ENCODE results near the gene WDR26. TPM values are rescaled to one million over a fixed set of nuclear protein-coding genes. Genes with fewer than 3 reads are reported as not detected.

Gene WDR26
- total and polyA plus RNA-seq, 2 of the 4 experiments (the other 2 are of a cell fraction): 23.8 to 46.4 TPM

DNA sequence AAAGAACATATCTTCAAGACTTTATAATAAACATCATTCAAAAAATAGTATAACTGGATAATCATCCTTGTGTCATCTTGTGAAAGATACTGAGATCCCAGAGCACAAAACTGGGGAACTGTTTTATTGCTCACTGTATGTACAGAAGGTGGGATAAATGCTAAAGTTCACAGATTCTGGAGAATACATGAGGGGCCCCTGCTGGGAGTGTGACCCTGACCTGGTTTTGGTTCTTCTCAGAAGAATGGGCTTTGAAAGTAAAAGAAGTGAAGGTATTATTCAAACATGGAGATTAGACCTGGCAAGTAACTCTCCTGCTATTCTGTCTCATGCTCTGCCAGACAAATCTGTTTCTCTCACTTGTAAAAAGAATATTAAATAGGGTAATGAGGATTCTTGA is 14.5 kb downstream of the WDR26 start:
- ATAC-seq (ENCODE audit: low read depth) (no peak), DNase-seq (no peak)
- no peak overlapping the region for H3K4me2 ChIP-seq (ENCODE audit: low read depth, low read length)
- no peak overlapping the region for H3K9ac ChIP-seq (ENCODE audit: low read depth, low read length)
- no peak overlapping the region for H3K18ac ChIP-seq (ENCODE audit: low read depth, low read length)
- no peak overlapping the region for H3K27ac ChIP-seq (ENCODE audit: insufficient read depth, low read length)
- no peak overlapping the region for H2AK5ac ChIP-seq (ENCODE audit: low read depth, low read length)
- H3K79me1 ChIP-seq (ENCODE audit: low read depth in 1 of 2, low read length in 2 of 2): peaks cover 37 to 44% of the 10 kb centered on the region in 2 experiments
- H2BK120ac ChIP-seq (ENCODE audit: low read depth, low read length): no peak overlapping the region
- no peak overlapping the region for H3K4ac ChIP-seq (ENCODE audit: low read depth, low read length)
- intact Hi-C loops (cut with micrococcal nuclease) (no loop called here), dilution Hi-C loops (cut with HindIII; ENCODE audit: low sequenced_read_pairs, unreplicated experiment) (no loop called here), in situ Hi-C loops (cut with MboI; ENCODE audit: low sequenced_read_pairs) (no loop called here)
- ChIA-PET CTCF (no interaction called here), POLR2A (ENCODE audit: unreplicated experiment) (no interaction called here)
- no peak overlapping the region for H4K5ac ChIP-seq (ENCODE audit: low read depth, low read length)
- no peak for TF ChIP-seq MXI1 (IDR thresholded peaks at IDR 0.05; ENCODE audit: borderline replicate concordance, low read depth, low read length)
- TF ChIP-seq POLR2A (IDR thresholded peaks at IDR 0.05; ENCODE audit: low read depth, low read length): no peak
- no peak for TF ChIP-seq NFE2L2 (IDR thresholded peaks at IDR 0.05; ENCODE audit: low read depth, low read length)
- TF ChIP-seq RAD21 (IDR thresholded peaks at IDR 0.05; ENCODE audit: low read length): no peak
- TF ChIP-seq RCOR1 (IDR thresholded peaks at IDR 0.05; ENCODE audit: insufficient replicate concordance, low read length): no peak
- TF ChIP-seq, protein P1, sequence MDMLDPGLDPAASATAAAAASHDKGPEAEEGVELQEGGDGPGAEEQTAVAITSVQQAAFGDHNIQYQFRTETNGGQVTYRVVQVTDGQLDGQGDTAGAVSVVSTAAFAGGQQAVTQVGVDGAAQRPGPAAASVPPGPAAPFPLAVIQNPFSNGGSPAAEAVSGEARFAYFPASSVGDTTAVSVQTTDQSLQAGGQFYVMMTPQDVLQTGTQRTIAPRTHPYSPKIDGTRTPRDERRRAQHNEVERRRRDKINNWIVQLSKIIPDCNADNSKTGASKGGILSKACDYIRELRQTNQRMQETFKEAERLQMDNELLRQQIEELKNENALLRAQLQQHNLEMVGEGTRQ (IDR thresholded peaks at IDR 0.05; ENCODE audit: low read depth, low read length): no peak
- TF ChIP-seq CHD1 (IDR thresholded peaks at IDR 0.05; ENCODE audit: low read depth, low read length): no peak
- TF ChIP-seq, protein P2, sequence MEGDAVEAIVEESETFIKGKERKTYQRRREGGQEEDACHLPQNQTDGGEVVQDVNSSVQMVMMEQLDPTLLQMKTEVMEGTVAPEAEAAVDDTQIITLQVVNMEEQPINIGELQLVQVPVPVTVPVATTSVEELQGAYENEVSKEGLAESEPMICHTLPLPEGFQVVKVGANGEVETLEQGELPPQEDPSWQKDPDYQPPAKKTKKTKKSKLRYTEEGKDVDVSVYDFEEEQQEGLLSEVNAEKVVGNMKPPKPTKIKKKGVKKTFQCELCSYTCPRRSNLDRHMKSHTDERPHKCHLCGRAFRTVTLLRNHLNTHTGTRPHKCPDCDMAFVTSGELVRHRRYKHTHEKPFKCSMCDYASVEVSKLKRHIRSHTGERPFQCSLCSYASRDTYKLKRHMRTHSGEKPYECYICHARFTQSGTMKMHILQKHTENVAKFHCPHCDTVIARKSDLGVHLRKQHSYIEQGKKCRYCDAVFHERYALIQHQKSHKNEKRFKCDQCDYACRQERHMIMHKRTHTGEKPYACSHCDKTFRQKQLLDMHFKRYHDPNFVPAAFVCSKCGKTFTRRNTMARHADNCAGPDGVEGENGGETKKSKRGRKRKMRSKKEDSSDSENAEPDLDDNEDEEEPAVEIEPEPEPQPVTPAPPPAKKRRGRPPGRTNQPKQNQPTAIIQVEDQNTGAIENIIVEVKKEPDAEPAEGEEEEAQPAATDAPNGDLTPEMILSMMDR (conservative IDR thresholded peaks at IDR 0.05; ENCODE audit: low read depth, low read length): no peak
- no peak for TF ChIP-seq CEBPB (IDR thresholded peaks at IDR 0.05; ENCODE audit: low read depth, low read length)
- no peak for TF ChIP-seq MAFK (IDR thresholded peaks at IDR 0.05; ENCODE audit: low read depth, low read length)
- no peak for TF ChIP-seq FOS (IDR thresholded peaks at IDR 0.05; ENCODE audit: low read depth, low read length)
- TF ChIP-seq MAZ (IDR thresholded peaks at IDR 0.05; ENCODE audit: borderline replicate concordance, low read depth, low read length): no peak
- no peak for TF ChIP-seq SMC3 (IDR thresholded peaks at IDR 0.05; ENCODE audit: low read depth, low read length)
- no peak for TF ChIP-seq BHLHE40 (IDR thresholded peaks at IDR 0.05; ENCODE audit: low read depth, low read length)
- no peak overlapping the region for H2AK9ac ChIP-seq (replicated peaks; ENCODE audit: low read depth, low read length, poor library complexity)
- no peak overlapping the region for H2AFZ ChIP-seq (replicated peaks; ENCODE audit: low read length, poor library complexity)
- H3K14ac ChIP-seq (replicated peaks; ENCODE audit: low read depth, low read length): no peak overlapping the region
- H3K9me1 ChIP-seq (ENCODE audit: insufficient read depth, low read length): peaks cover 6% of the 10 kb centered on the region; the same call in 1 of the 2 replicates
- BruUV-seq (replicated peaks): no TSS peak
- no peak overlapping the region for H3K56ac ChIP-seq (ENCODE audit: extremely low read depth, insufficient read depth, low read length)
- H4K20me1 ChIP-seq (ENCODE audit: insufficient read depth, low read length): peaks cover 24% of the 10 kb centered on the region; the same call in 1 of the 2 replicates
- H3K4me3 ChIP-seq (ENCODE audit: insufficient read depth, low read depth, low read length): no peak overlapping the region
- H4K91ac ChIP-seq (ENCODE audit: insufficient read depth, low read depth, low read length): no peak overlapping the region
- peaks cover 53% of the 10 kb centered on the region for H3K36me3 ChIP-seq (ENCODE audit: control insufficient read depth, insufficient read depth, low read length)
- H3K4me1 ChIP-seq (ENCODE audit: control insufficient read depth, insufficient read depth, low read length): no peaks in the 10 kb centered on the region
- no peak overlapping the region for H2BK5ac ChIP-seq (ENCODE audit: low read depth, low read length, poor library complexity, severe bottlenecking)
- H4K8ac ChIP-seq (ENCODE audit: low read depth in 2 of 2, low read length in 2 of 2): no peak overlapping the region
- no peak overlapping the region for H2BK20ac ChIP-seq (ENCODE audit: low read depth, low read length)
- no peaks in the 10 kb centered on the region for H3K9me3 ChIP-seq (ENCODE audit: control insufficient read depth, insufficient read depth, low read length)
- no peak overlapping the region for H2BK15ac ChIP-seq (ENCODE audit: low read depth, low read length)
- H3K27me3 ChIP-seq (ENCODE audit: control insufficient read depth, insufficient read depth, low read length): no peaks in the 10 kb centered on the region
- no peak overlapping the region for H3K23ac ChIP-seq (ENCODE audit: low read depth, low read length)
